Measurements from ENCODE around the gene BLACAT1.
"Not testable (repeated sequence)": the region's sequence is repeated elsewhere in the genome, so short reads cannot be mapped to it uniquely, and the experiment has no call there.

Gene BLACAT1

DNA sequence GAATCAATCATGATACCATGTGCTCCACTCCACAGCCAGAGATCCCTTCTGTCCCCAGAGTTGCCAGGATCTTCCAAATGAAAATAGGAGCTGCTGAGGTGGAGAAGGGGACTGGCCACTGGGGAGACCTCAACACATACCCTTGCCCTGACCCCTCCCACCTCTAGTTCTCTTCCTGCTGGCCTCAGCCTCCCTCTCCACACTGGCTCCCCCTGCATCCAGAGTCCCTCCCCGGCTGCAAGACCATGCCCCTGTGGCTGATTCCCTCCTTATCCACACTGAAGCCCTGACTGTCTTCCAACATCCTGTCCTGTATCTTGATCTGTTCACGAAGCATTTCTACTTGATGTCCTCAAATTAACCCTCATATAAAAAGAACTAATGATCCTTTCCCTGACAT is 27.5 kb upstream of the BLACAT1 start:
- Histone ChIP-seq H3K4me3 (ENCODE audit: insufficient read depth, low read depth, low read length, poor library complexity, severe bottlenecking) (no peak overlapping the region), H3K36me3 (ENCODE audit: control insufficient read depth, insufficient read depth, low read length) (no peaks in the 10 kb centered on the region), H3K27me3 (replicated peaks; ENCODE audit: control insufficient read depth, insufficient read depth, low read length, poor library complexity, severe bottlenecking) (peaks cover 5% of the 10 kb centered on the region), H3K9me3 (ENCODE audit: control insufficient read depth, low read length) (no peaks in the 10 kb centered on the region), H3K4me1 (ENCODE audit: control insufficient read depth, insufficient read depth, low read length, poor library complexity, severe bottlenecking) (peaks cover 7% of the 10 kb centered on the region), H3K27ac (ENCODE audit: insufficient read depth, low read length, poor library complexity, severe bottlenecking) (no peak overlapping the region)
- DNase-seq: no peak

DNA sequence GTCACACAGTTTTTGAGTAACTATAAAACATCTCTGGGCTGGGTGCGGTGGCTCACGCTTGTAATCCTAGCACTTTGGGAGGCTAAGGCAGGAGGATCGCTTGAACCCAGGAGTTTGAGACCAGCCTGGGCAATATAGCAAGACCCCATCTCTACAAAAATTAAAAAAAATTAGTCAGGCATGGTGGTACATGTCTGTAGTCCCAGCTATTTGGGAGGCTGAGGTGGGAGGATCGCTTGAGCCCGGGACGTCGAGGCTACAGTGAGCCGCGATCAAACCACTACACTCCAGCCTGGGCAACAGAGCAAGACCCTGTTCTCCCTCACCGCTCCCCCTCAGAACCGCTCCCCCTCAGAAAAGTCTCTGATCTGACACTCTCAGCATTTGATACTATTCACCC is 26.7 kb upstream of the BLACAT1 start:
- not testable (repeated sequence) for H3K36me3 ChIP-seq (ENCODE audit: control insufficient read depth, insufficient read depth, low read length); H3K4me1 ChIP-seq (ENCODE audit: control insufficient read depth, insufficient read depth, low read length, poor library complexity, severe bottlenecking); H3K27me3 ChIP-seq (replicated peaks; ENCODE audit: control insufficient read depth, insufficient read depth, low read length, poor library complexity, severe bottlenecking); H3K4me3 ChIP-seq (ENCODE audit: insufficient read depth, low read depth, low read length, poor library complexity, severe bottlenecking); H3K9me3 ChIP-seq (ENCODE audit: control insufficient read depth, low read length); DNase-seq; H3K27ac ChIP-seq (ENCODE audit: insufficient read depth, low read length, poor library complexity, severe bottlenecking)

DNA sequence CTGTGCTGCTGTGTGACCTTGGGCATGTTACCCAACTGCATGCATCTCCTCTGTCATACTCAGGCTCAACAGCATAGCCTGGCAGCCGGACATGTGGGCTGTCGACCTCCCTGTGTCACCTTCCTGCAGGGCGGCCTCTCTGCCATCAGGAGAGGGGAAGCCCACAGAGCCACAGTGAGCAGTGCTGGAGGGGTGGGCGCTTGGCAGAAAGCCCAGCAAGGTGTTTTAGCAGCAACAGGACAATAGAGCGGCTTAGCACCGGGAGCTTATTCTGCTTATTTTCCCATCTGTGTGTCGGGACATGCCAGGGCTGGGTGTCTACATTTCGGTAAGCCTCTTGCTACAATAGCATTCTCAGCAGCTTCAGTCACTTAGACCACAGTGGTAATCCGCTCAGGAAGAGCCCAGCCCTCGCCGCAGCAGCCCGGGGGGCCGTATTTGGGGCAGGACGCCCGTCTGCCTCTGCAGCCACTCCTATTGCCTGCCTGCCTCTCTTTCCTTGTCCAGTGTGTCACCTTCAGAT is 25.8 kb upstream of the BLACAT1 start:
- Histone ChIP-seq H3K4me3 (ENCODE audit: insufficient read depth, low read depth, low read length, poor library complexity, severe bottlenecking) (no peak overlapping the region), H3K36me3 (ENCODE audit: control insufficient read depth, insufficient read depth, low read length) (no peaks in the 10 kb centered on the region), H3K27ac (ENCODE audit: insufficient read depth, low read length, poor library complexity, severe bottlenecking) (no peak overlapping the region), H3K9me3 (ENCODE audit: control insufficient read depth, low read length) (no peaks in the 10 kb centered on the region), H3K27me3 (replicated peaks; ENCODE audit: control insufficient read depth, insufficient read depth, low read length, poor library complexity, severe bottlenecking) (peaks cover 5% of the 10 kb centered on the region), H3K4me1 (ENCODE audit: control insufficient read depth, insufficient read depth, low read length, poor library complexity, severe bottlenecking) (peaks cover 7% of the 10 kb centered on the region)
- peak in 1 of 3 donors; percentile 12 for DNase-seq

DNA sequence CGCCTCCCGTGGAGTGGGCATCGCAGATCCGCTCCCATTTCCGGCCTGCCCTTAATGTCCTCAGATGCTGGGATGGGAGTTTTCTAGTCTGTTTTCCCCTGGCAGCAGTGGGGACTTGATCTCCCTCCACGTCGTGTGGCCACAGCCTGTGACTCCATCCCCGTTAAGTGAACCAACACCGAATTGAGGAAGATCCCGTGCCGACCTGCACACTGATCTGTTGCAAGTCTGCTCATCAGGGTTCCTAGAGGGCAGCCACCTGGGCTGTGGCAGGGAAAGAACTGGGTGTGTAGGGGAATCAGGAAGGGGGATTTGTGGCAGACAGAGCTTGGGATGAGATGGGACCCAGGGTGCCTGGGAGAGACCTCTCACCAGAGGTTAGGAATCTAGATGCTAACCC is 25.4 kb upstream of the BLACAT1 start:
- no peak overlapping the region for H3K4me3 ChIP-seq (ENCODE audit: insufficient read depth, low read depth, low read length, poor library complexity, severe bottlenecking)
- peak overlapping the region; percentile 28 for H3K27ac ChIP-seq (ENCODE audit: insufficient read depth, low read length, poor library complexity, severe bottlenecking)

DNA sequence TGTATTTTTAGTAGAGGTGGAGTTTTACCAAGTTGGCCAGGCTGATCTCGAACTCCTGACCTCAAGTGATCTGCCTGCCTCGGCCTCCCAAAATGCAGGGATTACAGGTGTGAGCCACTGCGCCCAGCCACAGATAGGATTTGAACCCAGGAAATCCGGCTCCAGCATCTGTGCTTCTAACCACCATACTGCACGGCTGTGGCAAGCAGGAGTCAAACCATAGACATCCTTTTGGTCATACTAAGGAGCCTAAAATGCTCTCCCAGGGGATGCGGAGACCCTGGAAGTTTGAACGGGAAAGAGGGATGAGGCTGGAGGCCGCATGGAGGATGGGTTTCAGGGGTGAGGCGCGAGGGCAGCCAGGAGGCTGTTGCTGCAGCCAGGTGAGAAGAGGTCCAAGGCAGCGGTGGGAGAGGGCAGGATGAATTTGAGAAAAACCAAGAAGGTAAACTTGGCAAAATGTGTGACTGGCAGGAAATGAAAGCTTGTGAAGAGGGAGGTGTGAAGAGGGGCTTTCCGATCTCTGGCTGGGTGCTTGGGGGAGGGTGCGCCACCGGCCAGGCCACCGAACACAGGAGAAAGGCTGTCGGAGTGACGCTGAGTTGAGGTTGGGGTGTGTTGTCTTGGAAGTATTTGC is 24.6 kb upstream of the BLACAT1 start:
- H3K9me3 ChIP-seq (ENCODE audit: control insufficient read depth, low read length): no peaks in the 10 kb centered on the region
- peak; percentile 48 to 64 (median 51) for DNase-seq
- H3K27ac ChIP-seq (ENCODE audit: insufficient read depth, low read length, poor library complexity, severe bottlenecking): peak overlapping the region; percentile 28
- H3K4me3 ChIP-seq (ENCODE audit: insufficient read depth, low read depth, low read length, poor library complexity, severe bottlenecking): no peak overlapping the region
- peaks cover 7% of the 10 kb centered on the region for H3K4me1 ChIP-seq (ENCODE audit: control insufficient read depth, insufficient read depth, low read length, poor library complexity, severe bottlenecking)
- no peaks in the 10 kb centered on the region for H3K36me3 ChIP-seq (ENCODE audit: control insufficient read depth, insufficient read depth, low read length)
- peaks cover 5% of the 10 kb centered on the region for H3K27me3 ChIP-seq (replicated peaks; ENCODE audit: control insufficient read depth, insufficient read depth, low read length, poor library complexity, severe bottlenecking)

More for the DNA sequence above, 25.4 kb upstream of the BLACAT1 start:
- H3K27me3 ChIP-seq (replicated peaks; ENCODE audit: control insufficient read depth, insufficient read depth, low read length, poor library complexity, severe bottlenecking): peaks cover 5% of the 10 kb centered on the region
- H3K36me3 ChIP-seq (ENCODE audit: control insufficient read depth, insufficient read depth, low read length): no peaks in the 10 kb centered on the region
- H3K4me1 ChIP-seq (ENCODE audit: control insufficient read depth, insufficient read depth, low read length, poor library complexity, severe bottlenecking): peaks cover 7% of the 10 kb centered on the region
- no peaks in the 10 kb centered on the region for H3K9me3 ChIP-seq (ENCODE audit: control insufficient read depth, low read length)
- DNase-seq: no peak

DNA sequence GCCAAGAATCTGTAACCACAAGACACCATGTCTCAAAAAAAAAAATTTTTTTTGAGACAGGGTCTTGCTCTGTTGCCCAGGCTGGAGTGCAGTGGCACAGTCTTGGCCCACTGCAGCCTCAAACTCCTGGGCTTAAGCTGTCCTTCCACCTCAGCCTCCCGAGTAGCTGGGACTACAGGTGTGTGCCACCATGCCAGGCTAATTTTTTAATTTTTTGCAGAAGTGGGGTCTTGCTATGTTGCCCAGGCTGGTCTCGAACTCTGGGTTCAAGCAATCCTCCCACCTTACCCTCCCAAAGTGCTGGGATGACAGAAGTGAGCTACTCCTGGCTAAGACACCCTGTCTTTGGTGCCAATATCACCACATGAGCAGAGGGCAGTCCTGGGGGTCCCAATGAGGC is 23.1 kb upstream of the BLACAT1 start:
- not testable (repeated sequence) for H3K27me3 ChIP-seq (replicated peaks; ENCODE audit: control insufficient read depth, insufficient read depth, low read length, poor library complexity, severe bottlenecking); H3K36me3 ChIP-seq (ENCODE audit: control insufficient read depth, insufficient read depth, low read length); H3K4me3 ChIP-seq (ENCODE audit: insufficient read depth, low read depth, low read length, poor library complexity, severe bottlenecking); H3K27ac ChIP-seq (ENCODE audit: insufficient read depth, low read length, poor library complexity, severe bottlenecking); H3K4me1 ChIP-seq (ENCODE audit: control insufficient read depth, insufficient read depth, low read length, poor library complexity, severe bottlenecking); DNase-seq; H3K9me3 ChIP-seq (ENCODE audit: control insufficient read depth, low read length)

DNA sequence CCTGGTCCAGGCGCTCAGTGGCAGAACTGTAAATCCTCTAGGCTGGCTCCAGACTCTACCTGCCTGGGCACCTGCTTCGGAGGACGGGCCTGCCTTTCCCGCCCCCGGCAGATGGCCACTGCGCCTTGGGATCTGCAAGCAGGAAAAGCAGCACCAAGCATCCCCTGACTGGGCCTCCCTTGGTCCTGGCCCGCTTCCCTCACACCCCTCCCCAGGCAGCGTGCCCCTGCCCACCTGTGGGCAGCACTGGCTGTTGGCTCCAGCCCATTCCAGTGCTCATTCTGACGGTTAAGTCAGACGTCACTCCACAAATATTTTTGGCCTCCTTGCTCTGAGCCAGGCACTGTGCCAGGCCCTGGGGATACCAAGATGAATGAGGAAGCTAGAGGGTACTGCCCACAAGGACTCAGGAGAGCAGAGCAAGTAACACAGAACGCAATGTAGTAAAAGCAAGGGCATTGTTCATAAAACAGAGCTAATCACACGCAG is 22.0 kb upstream of the BLACAT1 start:
- no peaks in the 10 kb centered on the region for H3K9me3 ChIP-seq (ENCODE audit: control insufficient read depth, low read length)
- peaks cover 7% of the 10 kb centered on the region for H3K4me1 ChIP-seq (ENCODE audit: control insufficient read depth, insufficient read depth, low read length, poor library complexity, severe bottlenecking)

DNA sequence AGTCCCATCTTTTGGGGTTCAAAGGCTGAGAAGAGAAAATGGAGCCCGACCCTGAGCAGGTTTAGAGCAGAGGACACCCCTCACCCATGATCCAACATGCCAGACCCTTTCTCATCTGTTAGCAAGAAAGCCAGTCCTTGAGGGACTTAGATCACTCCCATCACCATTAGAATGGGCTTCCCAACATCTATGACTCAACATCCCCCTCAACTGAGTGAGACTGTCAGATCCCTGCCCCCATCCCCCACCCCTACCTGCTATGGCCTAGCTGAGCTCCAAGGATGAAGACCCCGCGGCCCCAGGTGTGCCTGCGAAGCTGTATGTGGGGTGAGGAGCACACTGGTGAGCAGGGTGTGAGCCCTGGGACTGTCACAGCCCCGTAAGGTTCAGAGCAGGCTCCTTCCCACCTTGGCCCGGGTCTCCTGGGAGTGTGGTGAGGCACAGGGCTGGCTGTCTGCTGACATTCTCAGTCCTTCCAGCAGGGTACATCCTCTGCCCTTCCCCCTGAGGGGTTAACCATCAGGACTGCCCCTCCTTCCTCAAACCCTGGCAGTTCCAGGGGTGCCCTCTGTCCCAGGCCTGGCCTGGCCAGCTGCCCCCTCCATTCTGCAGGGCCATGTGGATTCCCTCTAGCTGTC is 21.4 kb upstream of the BLACAT1 start:
- Histone ChIP-seq H3K27ac (ENCODE audit: insufficient read depth, low read length, poor library complexity, severe bottlenecking) (no peak overlapping the region), H3K4me3 (ENCODE audit: insufficient read depth, low read depth, low read length, poor library complexity, severe bottlenecking) (no peak overlapping the region), H3K36me3 (ENCODE audit: control insufficient read depth, insufficient read depth, low read length) (no peaks in the 10 kb centered on the region), H3K9me3 (ENCODE audit: control insufficient read depth, low read length) (no peaks in the 10 kb centered on the region), H3K4me1 (ENCODE audit: control insufficient read depth, insufficient read depth, low read length, poor library complexity, severe bottlenecking) (peaks cover 7% of the 10 kb centered on the region), H3K27me3 (replicated peaks; ENCODE audit: control insufficient read depth, insufficient read depth, low read length, poor library complexity, severe bottlenecking) (peaks cover 4% of the 10 kb centered on the region)
- no peak for DNase-seq

More for the DNA sequence above, 22.0 kb upstream of the BLACAT1 start:
- H3K36me3 ChIP-seq (ENCODE audit: control insufficient read depth, insufficient read depth, low read length): no peaks in the 10 kb centered on the region
- DNase-seq: no peak
- peaks cover 8% of the 10 kb centered on the region for H3K27me3 ChIP-seq (replicated peaks; ENCODE audit: control insufficient read depth, insufficient read depth, low read length, poor library complexity, severe bottlenecking)
- H3K4me3 ChIP-seq (ENCODE audit: insufficient read depth, low read depth, low read length, poor library complexity, severe bottlenecking): no peak overlapping the region
- no peak overlapping the region for H3K27ac ChIP-seq (ENCODE audit: insufficient read depth, low read length, poor library complexity, severe bottlenecking)

DNA sequence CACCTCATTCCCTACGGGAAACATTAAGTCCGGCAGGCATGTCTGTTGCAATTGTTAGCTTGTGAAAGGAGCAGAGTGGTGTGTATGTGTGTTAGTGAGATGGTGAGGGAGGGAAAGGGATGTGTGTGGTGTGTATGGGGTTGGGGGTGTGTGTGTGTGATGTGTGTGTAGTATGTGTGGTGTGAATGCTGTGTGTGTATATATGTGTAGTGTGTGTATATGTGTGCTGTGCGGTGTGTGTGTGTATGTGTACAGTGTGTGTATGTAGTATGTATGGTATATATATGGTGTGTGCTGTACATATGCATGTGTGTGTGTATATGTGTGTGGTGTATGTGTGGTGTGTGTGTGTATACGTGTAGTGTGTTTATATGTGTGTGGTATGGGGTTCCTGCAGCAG is 20.8 kb upstream of the BLACAT1 start:
- Histone ChIP-seq H3K9me3 (ENCODE audit: control insufficient read depth, low read length) (no peaks in the 10 kb centered on the region), H3K27me3 (replicated peaks; ENCODE audit: control insufficient read depth, insufficient read depth, low read length, poor library complexity, severe bottlenecking) (peaks cover 4% of the 10 kb centered on the region), H3K36me3 (ENCODE audit: control insufficient read depth, insufficient read depth, low read length) (no peaks in the 10 kb centered on the region), H3K27ac (ENCODE audit: insufficient read depth, low read length, poor library complexity, severe bottlenecking) (no peak overlapping the region), H3K4me1 (ENCODE audit: control insufficient read depth, insufficient read depth, low read length, poor library complexity, severe bottlenecking) (peaks cover 7% of the 10 kb centered on the region), H3K4me3 (ENCODE audit: insufficient read depth, low read depth, low read length, poor library complexity, severe bottlenecking) (no peak overlapping the region)
- DNase-seq: no peak

DNA sequence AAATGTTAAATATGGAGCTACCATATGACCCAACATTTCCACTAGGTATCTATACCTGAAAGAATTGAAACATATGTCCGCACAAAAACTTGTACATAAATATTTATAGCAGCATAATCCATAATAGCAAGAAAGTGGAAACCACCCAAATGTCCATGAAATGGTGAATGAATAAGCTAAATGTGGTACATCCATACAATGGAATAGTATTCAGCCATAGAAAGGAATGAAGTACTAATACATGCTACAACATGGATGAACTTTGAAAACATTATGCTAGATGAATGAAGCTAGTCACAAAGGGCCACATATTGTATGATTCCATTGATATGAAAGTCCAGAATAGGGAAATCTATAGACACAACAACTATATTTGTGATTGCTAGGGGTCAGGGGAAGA is 20.0 kb upstream of the BLACAT1 start:
- DNase-seq: no peak
- no peaks in the 10 kb centered on the region for H3K36me3 ChIP-seq (ENCODE audit: control insufficient read depth, insufficient read depth, low read length)
- H3K9me3 ChIP-seq (ENCODE audit: control insufficient read depth, low read length): no peaks in the 10 kb centered on the region

More for the DNA sequence above, 20.0 kb upstream of the BLACAT1 start:
- H3K4me3 ChIP-seq (ENCODE audit: insufficient read depth, low read depth, low read length, poor library complexity, severe bottlenecking): no peak overlapping the region
- H3K4me1 ChIP-seq (ENCODE audit: control insufficient read depth, insufficient read depth, low read length, poor library complexity, severe bottlenecking): no peaks in the 10 kb centered on the region
- no peak overlapping the region for H3K27ac ChIP-seq (ENCODE audit: insufficient read depth, low read length, poor library complexity, severe bottlenecking)
- H3K27me3 ChIP-seq (replicated peaks; ENCODE audit: control insufficient read depth, insufficient read depth, low read length, poor library complexity, severe bottlenecking): peaks cover 4% of the 10 kb centered on the region

Measured in effector memory CD4-positive, alpha-beta T cell (primary cell).